Caco-2 (cell line): ENCODE data around the gene FBXL16. TPM values are rescaled to one million over a fixed set of nuclear protein-coding genes. Genes with fewer than 3 reads are reported as not detected.

Experiments
- BruUV-seq: library from RNA; stranded (reverse); fragments of 400-500 nt; replicated peaks from 2 replicates; lab custom pipeline; 2021; lab: Mats Ljungman, UMichigan
- CTCF ChIA-PET: fragments of 300-600 bp; sonication (Branson Sonifier 250); formaldehyde crosslinking; loops from one replicate; lab custom pipeline; 2022; ENCODE audit warnings: antibody characterized with exemption; lab: Charles Lee
- POLR2A ChIA-PET: fragments of 300-600 bp; sonication (Branson Sonifier 250); formaldehyde crosslinking; loops from one replicate; lab custom pipeline; 2022; ENCODE audit warnings: antibody characterized with exemption; lab: Charles Lee
- DNase-seq, 2 experiments: peaks; one replicate each; pipeline versions ENCODE4 v3.0.0 to v3.0.0-alpha.2; 2020 to 2022
- H3K27me3 ChIP-seq: replicated peaks from 2 replicates; pipeline ENCODE4 v1.6.0; 2011; ENCODE audit warnings: low read length; ENCODE audit not compliant: control insufficient read depth, insufficient read depth
- H3K36me3 ChIP-seq: 2 replicates; pipeline ENCODE4 v1.5.1; 2011; ENCODE audit warnings: low read length; ENCODE audit not compliant: control insufficient read depth, insufficient read depth
- H3K4me1 ChIP-seq: fragments of 250-450 bp; sonication (Bioruptor Pico); 2 replicates; pipeline ENCODE4 v1.5.1; 2020; ENCODE audit warnings: mild to moderate bottlenecking
- H3K4me3 ChIP-seq: 2 replicates; pipeline ENCODE4 v1.5.1; 2011; ENCODE audit warnings: low read depth, mild to moderate bottlenecking, control low read depth, low read length
- H3K9me3 ChIP-seq: fragments of 250-450 bp; sonication (Bioruptor Pico); 2 replicates; pipeline ENCODE4 v1.5.1; 2020; ENCODE audit warnings: mild to moderate bottlenecking, moderate library complexity
- H3K27ac Mint-ChIP-seq: one replicate; pipeline ENCODE4 v1.8.0; 2022; ENCODE audit warnings: mixed read lengths; ENCODE audit not compliant: unreplicated experiment
- H3K27me3 Mint-ChIP-seq: one replicate; pipeline ENCODE4 v1.8.0; 2022; ENCODE audit warnings: mixed read lengths; ENCODE audit not compliant: insufficient read depth, unreplicated experiment
- H3K36me3 Mint-ChIP-seq: one replicate; pipeline ENCODE4 v1.8.0; 2022; ENCODE audit warnings: mild to moderate bottlenecking, mixed read lengths; ENCODE audit not compliant: insufficient read depth, unreplicated experiment
- H3K4me1 Mint-ChIP-seq: one replicate; pipeline ENCODE4 v1.8.0; 2022; ENCODE audit warnings: low read depth, mixed read lengths; ENCODE audit not compliant: unreplicated experiment
- H3K4me3 Mint-ChIP-seq: one replicate; pipeline ENCODE4 v1.8.0; 2022; ENCODE audit warnings: mild to moderate bottlenecking, moderate library complexity, mixed read lengths; ENCODE audit not compliant: unreplicated experiment
- H3K9me3 Mint-ChIP-seq: one replicate; pipeline ENCODE4 v1.8.0; 2022; ENCODE audit warnings: mixed read lengths; ENCODE audit not compliant: unreplicated experiment
- CTCF ChIP-seq, 2 experiments: fragments of 200-600 bp in 1 of 2; IDR thresholded peaks; 1 replicate in 1 of 2; 2 replicates in 1 of 2; pipeline versions ENCODE4 v1.5.1 to v1.8.0; 2011 to 2022; ENCODE audit warnings: antibody characterized with exemption in 1 of 2, control low read depth in 1 of 2, inconsistent platforms in 1 of 2, low read depth in 1 of 2, low read length in 1 of 2, mild to moderate bottlenecking in 1 of 2, moderate library complexity in 1 of 2; ENCODE audit not compliant: insufficient read depth in 1 of 2, severe bottlenecking in 1 of 2, unreplicated experiment in 1 of 2
- intact Hi-C: fragments of 100-400 bp; cut with micrococcal nuclease; formaldehyde crosslinking; loops from one replicate; pipeline ENCODE4 v1.10.0; 2022; ENCODE audit not compliant: unreplicated experiment
- total RNA-seq: library from RNA; stranded (reverse); gene quantifications from 2 replicates; pipeline ENCODE4 v1.2.3, GENCODE V29; 2022

The FBXL16 gene
- total RNA-seq, 1 experiment from 2014 or later = 10.5 TPM

GRCh38 chr16:719815-720446 lies 14.3 kb upstream of the FBXL16 start:
- no peaks in the 10 kb centered on the region for H3K27me3 Mint-ChIP-seq
- H3K27ac Mint-ChIP-seq = peak overlapping the region; percentile 39
- H3K36me3 ChIP-seq = no peaks in the 10 kb centered on the region
- H3K27me3 ChIP-seq = no peaks in the 10 kb centered on the region
- BruUV-seq = TSS peak; percentile 71
- peaks cover 10% of the 10 kb centered on the region for H3K36me3 Mint-ChIP-seq
- intact Hi-C loops = loop anchor here (10.0 kb wide), 1 partner anchor 65 kb away; the partner anchor contains the start of genes CHTF18 and RPUSD1
- peak; percentile 58 to 69 for DNase-seq
- no peaks in the 10 kb centered on the region for H3K4me1 Mint-ChIP-seq
- ChIA-PET POLR2A (interaction anchor here (0.9 to 2.4 kb wide), 3 partner anchors 25 to 68 kb away, joined by 3 to 12 read pairs (median 4); partner anchors contain the start of genes CHTF18 and RPUSD1), CTCF (interaction anchor here (0.6 to 1.0 kb wide), 7 partner anchors 8 to 335 kb away, joined by 3 to 4 read pairs (median 3); partner anchors contain the start of genes CHTF18 and RPUSD1)
- H3K4me3 ChIP-seq = peak overlapping the region; percentile 86
- peak; percentile 6 to 42 for TF ChIP-seq CTCF (IDR thresholded peaks at IDR 0.05; ENCODE audit: insufficient read depth in 1 of 2, low read depth in 1 of 2, low read length in 1 of 2, severe bottlenecking in 1 of 2, unreplicated experiment in 1 of 2)
- no peaks in the 10 kb centered on the region for H3K9me3 Mint-ChIP-seq
- H3K9me3 ChIP-seq = no peaks in the 10 kb centered on the region
- H3K4me3 Mint-ChIP-seq = peak overlapping the region; percentile 73
- peaks cover 29% of the 10 kb centered on the region for H3K4me1 ChIP-seq

- TF ChIP-seq CTCF (IDR thresholded peaks at IDR 0.05; ENCODE audit: insufficient read depth in 1 of 2, low read depth in 1 of 2, low read length in 1 of 2, severe bottlenecking in 1 of 2, unreplicated experiment in 1 of 2) = no peak
These were observed 13.3 kb upstream of the FBXL16 start for GRCh38 chr16:718922-719321.

GRCh38 chr16:718389-718788 lies 12.8 kb upstream of the FBXL16 start:
- H3K36me3 ChIP-seq = no peaks in the 10 kb centered on the region
- H3K27me3 ChIP-seq = no peaks in the 10 kb centered on the region
- no peak overlapping the region for H3K4me3 ChIP-seq
- Mint-ChIP-seq H3K36me3 (peaks cover 10% of the 10 kb centered on the region), H3K27me3 (no peaks in the 10 kb centered on the region), H3K4me1 (no peaks in the 10 kb centered on the region), H3K4me3 (no peak overlapping the region), H3K9me3 (no peaks in the 10 kb centered on the region), H3K27ac (no peak overlapping the region)
- DNase-seq = no peak
- intact Hi-C loops = loop anchor here (10.0 kb wide), 1 partner anchor 66 kb away; the partner anchor contains the start of genes CHTF18 and RPUSD1
- ChIA-PET CTCF (no interaction called here), POLR2A (no interaction called here)
- no peaks in the 10 kb centered on the region for H3K9me3 ChIP-seq
- H3K4me1 ChIP-seq = peaks cover 37% of the 10 kb centered on the region
- no TSS peak for BruUV-seq
- TF ChIP-seq CTCF (IDR thresholded peaks at IDR 0.05; ENCODE audit: insufficient read depth in 1 of 2, low read depth in 1 of 2, low read length in 1 of 2, severe bottlenecking in 1 of 2, unreplicated experiment in 1 of 2) = no peak

More at GRCh38 chr16:718922-719321, 13.3 kb upstream of the FBXL16 start:
- Mint-ChIP-seq H3K9me3 (no peaks in the 10 kb centered on the region), H3K4me1 (no peaks in the 10 kb centered on the region), H3K27me3 (no peaks in the 10 kb centered on the region), H3K36me3 (peaks cover 10% of the 10 kb centered on the region), H3K4me3 (peak overlapping the region; percentile 73), H3K27ac (peak overlapping the region; percentile 22)
- H3K4me1 ChIP-seq = peaks cover 37% of the 10 kb centered on the region
- H3K4me3 ChIP-seq = no peak overlapping the region
- CTCF ChIA-PET = no interaction called here
- BruUV-seq = no TSS peak
- DNase-seq = no peak
- no peaks in the 10 kb centered on the region for H3K9me3 ChIP-seq
- POLR2A ChIA-PET = no interaction called here
- intact Hi-C loops = loop anchor here (10.0 kb wide), 1 partner anchor 66 kb away; the partner anchor contains the start of genes CHTF18 and RPUSD1
- H3K36me3 ChIP-seq = no peaks in the 10 kb centered on the region
- no peaks in the 10 kb centered on the region for H3K27me3 ChIP-seq
